ENCODE measurements around the gene PSMD9. TPM values are rescaled to one million over a fixed set of nuclear protein-coding genes. Genes with fewer than 3 reads are reported as not detected.

The PSMD9 gene
- total RNA-seq, 6 donors from 2014 or later: 28.1 to 59.1 (median 43.6) TPM

DNA sequence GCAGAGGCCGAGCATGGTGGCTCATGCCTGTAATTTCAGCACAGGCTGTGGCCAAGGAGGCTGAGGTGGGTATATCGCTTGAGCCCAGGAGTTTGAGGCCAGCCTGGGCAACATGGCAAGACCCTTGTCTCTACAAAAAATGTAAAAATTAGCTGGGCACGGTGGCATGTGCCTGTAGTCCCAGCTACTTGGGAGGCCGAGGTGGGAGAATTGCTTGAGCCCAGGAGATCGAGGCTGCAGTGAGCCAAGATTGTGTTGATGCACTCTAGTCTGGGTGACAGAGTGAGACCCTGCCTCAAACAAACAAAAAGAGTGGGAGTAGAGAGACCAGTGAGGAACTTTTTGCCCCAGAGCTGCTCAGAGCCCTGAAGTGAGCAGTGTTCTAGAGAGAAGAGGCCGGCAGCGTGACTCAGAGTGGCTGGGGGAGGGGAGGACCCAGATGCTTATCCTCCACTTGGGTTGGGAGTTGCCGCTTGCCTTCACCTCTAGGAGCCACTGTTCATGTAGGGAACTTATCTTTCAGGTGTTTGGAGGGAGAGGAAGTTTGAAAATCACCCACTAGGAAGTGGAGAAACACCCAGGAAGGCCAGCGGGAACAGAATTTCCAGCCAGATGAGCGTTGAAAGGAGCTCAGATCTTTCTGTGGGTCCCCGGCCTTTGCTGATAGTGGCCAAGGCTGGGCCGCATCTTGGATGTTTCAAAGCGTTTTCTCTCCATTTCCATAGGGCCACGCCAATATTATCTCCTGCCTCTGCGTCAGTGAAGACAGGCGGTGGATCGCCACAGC lies 45.1 kb downstream of the PSMD9 start:
- 87 to 90% methylated on average over 17 of the region's 17 CpGs for WGBS, 2 donors
- Histone ChIP-seq H3K27me3 (no peaks in the 10 kb centered on the region), H3K4me1 (peaks cover 0 to 5% (median 0%) of the 10 kb centered on the region in 4 donors), H3K36me3 (no peaks in the 10 kb centered on the region), H3K9me3 (no peaks in the 10 kb centered on the region), H3K4me3 (no peak overlapping the region), H3K27ac (no peak overlapping the region)
- no peak for TF ChIP-seq POLR2AphosphoS5 (IDR thresholded peaks at IDR 0.05)
- TF ChIP-seq, protein P1, sequence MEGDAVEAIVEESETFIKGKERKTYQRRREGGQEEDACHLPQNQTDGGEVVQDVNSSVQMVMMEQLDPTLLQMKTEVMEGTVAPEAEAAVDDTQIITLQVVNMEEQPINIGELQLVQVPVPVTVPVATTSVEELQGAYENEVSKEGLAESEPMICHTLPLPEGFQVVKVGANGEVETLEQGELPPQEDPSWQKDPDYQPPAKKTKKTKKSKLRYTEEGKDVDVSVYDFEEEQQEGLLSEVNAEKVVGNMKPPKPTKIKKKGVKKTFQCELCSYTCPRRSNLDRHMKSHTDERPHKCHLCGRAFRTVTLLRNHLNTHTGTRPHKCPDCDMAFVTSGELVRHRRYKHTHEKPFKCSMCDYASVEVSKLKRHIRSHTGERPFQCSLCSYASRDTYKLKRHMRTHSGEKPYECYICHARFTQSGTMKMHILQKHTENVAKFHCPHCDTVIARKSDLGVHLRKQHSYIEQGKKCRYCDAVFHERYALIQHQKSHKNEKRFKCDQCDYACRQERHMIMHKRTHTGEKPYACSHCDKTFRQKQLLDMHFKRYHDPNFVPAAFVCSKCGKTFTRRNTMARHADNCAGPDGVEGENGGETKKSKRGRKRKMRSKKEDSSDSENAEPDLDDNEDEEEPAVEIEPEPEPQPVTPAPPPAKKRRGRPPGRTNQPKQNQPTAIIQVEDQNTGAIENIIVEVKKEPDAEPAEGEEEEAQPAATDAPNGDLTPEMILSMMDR (IDR thresholded peaks at IDR 0.05): no peak
- no peak for TF ChIP-seq POLR2A (IDR thresholded peaks at IDR 0.05)
- TF ChIP-seq EP300 (IDR thresholded peaks at IDR 0.05): no peak
- DNase-seq: peak in 1 of 2 donors; percentile 73
- ATAC-seq (ENCODE audit: low FRiP score in 2 of 2): peak in 1 of 2 donors; percentile 79

- Histone ChIP-seq H3K27me3 (no peaks in the 10 kb centered on the region), H3K9me3 (no peaks in the 10 kb centered on the region), H3K36me3 (no peaks in the 10 kb centered on the region), H3K27ac (no peak overlapping the region), H3K4me1 (peaks cover 0 to 5% (median 0%) of the 10 kb centered on the region in 4 donors), H3K4me3 (no peak overlapping the region)
- 100% methylated on average over 2 of the region's 2 CpGs for WGBS, 2 donors
- TF ChIP-seq EP300 (IDR thresholded peaks at IDR 0.05) (no peak), POLR2AphosphoS5 (IDR thresholded peaks at IDR 0.05) (no peak), POLR2A (IDR thresholded peaks at IDR 0.05) (no peak)
- TF ChIP-seq, protein P1 (IDR thresholded peaks at IDR 0.05): no peak
- ATAC-seq (ENCODE audit: low FRiP score in 2 of 2): no peak
- no peak for DNase-seq
These were observed 45.7 kb downstream of the PSMD9 start for GRCh38 chr12:121934309-121934664.

DNA sequence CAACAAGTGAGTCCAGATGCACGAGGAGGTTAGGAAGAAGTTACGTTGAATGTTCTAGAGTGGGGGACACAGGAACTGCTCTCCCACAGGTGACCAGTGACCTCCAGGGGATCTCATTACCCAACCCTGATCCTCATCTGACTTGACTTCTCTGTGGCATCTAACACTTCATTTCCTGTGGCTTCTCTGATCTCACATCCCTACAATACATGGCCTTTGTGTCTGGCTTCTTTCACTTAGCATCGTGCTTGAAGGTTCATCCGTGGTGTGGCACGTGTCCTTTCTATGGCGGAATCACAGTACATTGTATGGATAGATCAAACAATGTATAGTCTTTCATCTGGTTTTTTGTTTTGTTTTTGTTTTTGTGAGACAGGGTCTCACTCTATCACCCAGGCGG lies 49.1 kb downstream of the PSMD9 start:
- DNase-seq (no peak), ATAC-seq (ENCODE audit: low FRiP score in 2 of 2) (no peak)
- peaks cover 0 to 4% (median 0%) of the 10 kb centered on the region in 4 donors for H3K36me3 ChIP-seq
- no peaks in the 10 kb centered on the region for H3K9me3 ChIP-seq
- TF ChIP-seq POLR2AphosphoS5 (IDR thresholded peaks at IDR 0.05) (no peak), EP300 (IDR thresholded peaks at IDR 0.05) (no peak), POLR2A (IDR thresholded peaks at IDR 0.05) (no peak)
- TF ChIP-seq, protein P1 (IDR thresholded peaks at IDR 0.05): no peak
- WGBS, 2 donors: 93 to 95% methylated on average over 7 of the region's 7 CpGs
- H3K4me1 ChIP-seq: no peaks in the 10 kb centered on the region
- no peak overlapping the region for H3K27ac ChIP-seq
- no peak overlapping the region for H3K4me3 ChIP-seq
- H3K27me3 ChIP-seq: no peaks in the 10 kb centered on the region

GRCh38 chr12:121939186-121939585 lies 50.6 kb downstream of the PSMD9 start:
- ATAC-seq (ENCODE audit: low FRiP score in 2 of 2) (no peak), DNase-seq (no peak)
- Histone ChIP-seq H3K36me3 (peaks cover 0 to 8% (median 0%) of the 10 kb centered on the region in 4 donors), H3K27ac (no peak overlapping the region), H3K4me1 (no peaks in the 10 kb centered on the region), H3K4me3 (no peak overlapping the region), H3K9me3 (no peaks in the 10 kb centered on the region), H3K27me3 (no peaks in the 10 kb centered on the region)
- no peak for TF ChIP-seq EP300 (IDR thresholded peaks at IDR 0.05)
- TF ChIP-seq POLR2AphosphoS5 (IDR thresholded peaks at IDR 0.05): no peak
- TF ChIP-seq POLR2A (IDR thresholded peaks at IDR 0.05): no peak
- TF ChIP-seq, protein P1 (IDR thresholded peaks at IDR 0.05): no peak
- WGBS, 2 donors: 75% methylated on average over 7 of the region's 7 CpGs

Measured in upper lobe of left lung (tissue), 6 donors.